SK-N-SH (cell line): ENCODE data around the gene GNB1L. TPM values are rescaled to one million over a fixed set of nuclear protein-coding genes. Genes with fewer than 3 reads are reported as not detected.

ENCODE experiments used
- CTCF ChIA-PET: fragments of 300-600, 350-600 bp; formaldehyde crosslinking; extraction: SDS; loops from one replicate; lab custom pipeline; 2021; lab: Yijun Ruan, JAX
- POLR2A ChIA-PET: fragments of 350-600 bp; sonication (Branson Sonifier 250); formaldehyde crosslinking; extraction: SDS; loops from one replicate; lab custom pipeline; 2020; ENCODE audit warnings: antibody characterized with exemption, inconsistent platforms; lab: Yijun Ruan, JAX
- DNase-seq: peaks from one replicate; pipeline ENCODE4 v3.0.0; 2012
- H2AFZ ChIP-seq: fragments of 200-600 bp; sonication (generic); 2 replicates; pipeline ENCODE4 v1.8.1; 2016; ENCODE audit warnings: antibody characterized with exemption, mild to moderate bottlenecking, low read depth
- H3F3A ChIP-seq: fragments of 200-600 bp; sonication (generic); replicated peaks from 2 replicates; pipeline ENCODE3; 2016; ENCODE audit warnings: antibody characterized with exemption, mild to moderate bottlenecking; ENCODE audit not compliant: insufficient read depth
- H3K27ac ChIP-seq, 2 experiments: fragments of 200-500 bp in 1 of 2; fragments of 200-600 bp in 1 of 2; sonication (Bioruptor generic) in 1 of 2; sonication (generic), shearing (Covaris generic) in 1 of 2; 2 replicates each; pipeline versions ENCODE4 v1.5.1 to v1.6.1; 2014 to 2016; ENCODE audit warnings: low read depth in 2 of 2, inconsistent platforms in 1 of 2, low read length in 1 of 2, mild to moderate bottlenecking in 1 of 2, mixed read lengths in 1 of 2
- H3K27me3 ChIP-seq: fragments of 200-600 bp; sonication (generic), shearing (Covaris generic); 2 replicates; pipeline ENCODE4 v1.6.1; 2016; ENCODE audit warnings: mixed run types; ENCODE audit not compliant: insufficient read depth
- H3K36me3 ChIP-seq, 2 experiments: fragments of 200-500 bp in 1 of 2; fragments of 200-600 bp in 1 of 2; sonication (Bioruptor generic) in 1 of 2; sonication (generic) in 1 of 2; replicated peaks in 1 of 2; 2 replicates each; pipeline versions ENCODE3 to v1.5.1; 2014 to 2016; ENCODE audit warnings: low read length in 1 of 2, mild to moderate bottlenecking in 1 of 2; ENCODE audit not compliant: insufficient read depth in 2 of 2, control insufficient read depth in 1 of 2
- H3K4me1 ChIP-seq, 2 experiments: fragments of 200-500 bp in 1 of 2; fragments of 200-600 bp in 1 of 2; sonication (Bioruptor generic) in 1 of 2; sonication (generic), shearing (Covaris generic) in 1 of 2; 2 replicates each; pipeline versions ENCODE4 v1.5.1 to v1.6.1; 2014 to 2016; ENCODE audit warnings: low read depth in 1 of 2, low read length in 1 of 2, mixed run types in 1 of 2; ENCODE audit not compliant: insufficient read depth in 2 of 2, control insufficient read depth in 1 of 2
- H3K4me2 ChIP-seq: fragments of 200-600 bp; sonication (generic), shearing (Covaris generic); 2 replicates; pipeline ENCODE4 v1.6.1; 2017; ENCODE audit warnings: mixed run types
- H3K4me3 ChIP-seq, 2 experiments: fragments of 200-500 bp in 1 of 2; fragments of 200-600 bp in 1 of 2; sonication (Bioruptor generic) in 1 of 2; sonication (generic), shearing (Covaris generic) in 1 of 2; 2 replicates each; pipeline versions ENCODE4 v1.5.1 to v1.8.1; 2014 to 2016; ENCODE audit warnings: low read depth in 2 of 2, inconsistent platforms in 1 of 2, low read length in 1 of 2, mild to moderate bottlenecking in 1 of 2, mixed read lengths in 1 of 2, moderate library complexity in 1 of 2
- H3K79me2 ChIP-seq: fragments of 200-600 bp; sonication (generic); 2 replicates; pipeline ENCODE4 v1.8.1; 2017; ENCODE audit warnings: mild to moderate bottlenecking; ENCODE audit not compliant: insufficient read depth
- H3K9ac ChIP-seq: fragments of 200-600 bp; sonication (generic); 2 replicates; pipeline ENCODE4 v1.6.1; 2017; ENCODE audit warnings: mixed run types
- H3K9me2 ChIP-seq: fragments of 200-600 bp; sonication (generic); 2 replicates; pipeline ENCODE4 v1.6.1; 2017; ENCODE audit warnings: mixed run types
- H3K9me3 ChIP-seq: fragments of 200-600 bp; sonication (generic); 2 replicates; pipeline ENCODE4 v1.6.1; 2017; ENCODE audit warnings: mixed run types, mild to moderate bottlenecking, moderate library complexity
- H4K20me1 ChIP-seq: fragments of 200-600 bp; sonication (generic); 2 replicates; pipeline ENCODE4 v1.6.1; 2017; ENCODE audit warnings: mild to moderate bottlenecking, mixed run types; ENCODE audit not compliant: insufficient read depth
- CHD2 ChIP-seq: fragments of 150-350 bp; IDR thresholded peaks from 2 replicates; pipeline ENCODE4 v1.6.1; 2018; ENCODE audit warnings: low read length; ENCODE audit not compliant: partially characterized antibody
- ELF1 ChIP-seq: IDR thresholded peaks from 2 replicates; pipeline ENCODE4 v1.4.0; 2012
- EZH2phosphoT487 ChIP-seq: fragments of 200-600 bp; sonication (generic); IDR thresholded peaks from 2 replicates; pipeline ENCODE4 v1.6.1; 2017; ENCODE audit warnings: low read depth, mixed run types, mild to moderate bottlenecking, antibody characterized with exemption, moderate library complexity, borderline replicate concordance
- FOSL2 ChIP-seq: IDR thresholded peaks from 2 replicates; pipeline ENCODE4 v1.4.0; 2012; ENCODE audit warnings: low read depth, mild to moderate bottlenecking, moderate library complexity, borderline replicate concordance
- FOXJ3 ChIP-seq: sonication (generic); formaldehyde crosslinking; IDR thresholded peaks from 2 replicates; pipeline ENCODE4 v1.5.1; 2020; ENCODE audit warnings: mild to moderate bottlenecking, missing genetic modification reagents
- FOXM1 ChIP-seq: IDR thresholded peaks from 2 replicates; pipeline ENCODE4 v1.4.0; 2012; ENCODE audit warnings: low read depth, mild to moderate bottlenecking
- GABPA ChIP-seq: IDR thresholded peaks from 2 replicates; pipeline ENCODE4 v1.4.0; 2012; ENCODE audit warnings: low read depth, mild to moderate bottlenecking
- JUND ChIP-seq: IDR thresholded peaks from 2 replicates; pipeline ENCODE4 v1.4.0; 2012
- MXI1 ChIP-seq: IDR thresholded peaks from 2 replicates; pipeline ENCODE4 v1.6.1; 2012; ENCODE audit warnings: mild to moderate bottlenecking, low read depth, low read length, improper control_type of control experiment
- NFIC ChIP-seq: IDR thresholded peaks from 2 replicates; pipeline ENCODE4 v1.4.0; 2012; ENCODE audit warnings: borderline replicate concordance
- NRF1 ChIP-seq: IDR thresholded peaks from 2 replicates; pipeline ENCODE4 v1.6.1; 2012; ENCODE audit warnings: low read depth, mild to moderate bottlenecking, low read length
- POLR2AphosphoS5 ChIP-seq: IDR thresholded peaks from 2 replicates; pipeline ENCODE4 v1.6.1; 2012; ENCODE audit warnings: low read depth, low read length
- RAD21 ChIP-seq: IDR thresholded peaks from 2 replicates; pipeline ENCODE4 v1.6.1; 2012; ENCODE audit warnings: mild to moderate bottlenecking, low read length
- RCOR1 ChIP-seq: fragments of 150-350 bp; IDR thresholded peaks from 2 replicates; pipeline ENCODE4 v1.6.1; 2017; ENCODE audit warnings: antibody characterized with exemption, low read length
- RFX5 ChIP-seq: IDR thresholded peaks from 2 replicates; pipeline ENCODE4 v1.6.1; 2012; ENCODE audit warnings: mild to moderate bottlenecking, improper control_type of control experiment, low read length
- RXRA ChIP-seq: IDR thresholded peaks from 2 replicates; pipeline ENCODE4 v1.4.0; 2012; ENCODE audit warnings: low read depth, mild to moderate bottlenecking, borderline replicate concordance
- TCF12 ChIP-seq: IDR thresholded peaks from 2 replicates; pipeline ENCODE4 v1.4.0; 2012
- TEAD4 ChIP-seq: IDR thresholded peaks from 2 replicates; pipeline ENCODE4 v1.4.0; 2012; ENCODE audit warnings: mild to moderate bottlenecking, borderline replicate concordance; ENCODE audit not compliant: insufficient read depth
- USF1 ChIP-seq: IDR thresholded peaks from 2 replicates; pipeline ENCODE4 v1.4.0; 2012; ENCODE audit warnings: low read depth, borderline replicate concordance
- ZBTB33 ChIP-seq: IDR thresholded peaks from 2 replicates; pipeline ENCODE4 v1.4.0; 2012; ENCODE audit warnings: low read depth, borderline replicate concordance
- WGBS: methylation state at CpG from one replicate; pipeline ENCODE4 v1.1.6; 2017; ENCODE audit warnings: low lambda C conversion rate; 5-methylcytosine and 5-hydroxymethylcytosine counted together
- polyA plus RNA-seq, 3 experiments: library from polyadenylated mRNA; depleted of rRNA; stranded (reverse); fragments of >200 nt; gene quantifications; 2 replicates each; pipeline ENCODE4 v1.2.3, GENCODE V29; 2012
- TF ChIP-seq, protein P1 (sequence below): fragments of 150-350 bp; IDR thresholded peaks from 2 replicates; pipeline ENCODE4 v1.6.1; 2016; ENCODE audit warnings: mild to moderate bottlenecking, low read depth, low read length
- TF ChIP-seq, protein P2 (sequence below): IDR thresholded peaks from 2 replicates; pipeline ENCODE4 v1.4.0; 2012; ENCODE audit warnings: low read depth

The GNB1L gene
- polyA plus RNA-seq, 1 of the 3 experiments (the other 2 are of a cell fraction), result 5.9 TPM

DNA sequence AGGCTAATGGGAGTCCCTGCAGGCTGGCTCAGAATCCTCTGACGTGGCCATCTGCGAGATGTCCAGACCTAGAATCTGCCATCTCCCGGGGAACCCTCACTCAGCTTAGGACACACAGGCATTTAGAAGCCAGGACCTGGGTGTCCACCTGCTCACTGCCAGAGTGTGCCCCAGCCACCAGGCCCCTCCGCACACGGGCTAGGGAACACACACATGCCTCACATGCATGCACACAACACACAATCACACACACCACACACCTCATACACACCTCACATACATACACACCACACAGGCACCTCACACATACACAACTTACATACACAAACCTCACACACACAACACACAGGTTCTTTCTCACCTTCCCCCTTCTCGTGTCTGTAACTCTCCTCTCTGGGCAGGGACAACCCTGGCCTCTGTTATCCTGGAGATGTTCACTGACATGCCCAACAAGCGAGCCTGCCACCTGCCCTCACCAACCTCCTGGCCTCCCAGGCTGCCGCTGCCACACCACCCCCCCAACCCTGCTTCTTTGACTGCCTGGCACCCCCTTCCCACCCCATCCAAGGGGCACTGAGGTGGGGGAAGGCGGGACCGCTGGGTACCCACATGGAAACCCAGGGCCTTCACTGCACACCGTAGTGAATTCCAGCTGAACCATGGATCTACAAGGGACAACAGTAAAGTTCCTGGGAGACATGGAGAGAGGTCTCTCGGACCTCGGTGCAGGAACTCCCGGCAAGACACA lies 38.1 kb downstream of the GNB1L start:
- H3K27me3 ChIP-seq, result no peaks in the 10 kb centered on the region
- peaks cover 0 to 21% of the 10 kb centered on the region in 2 experiments; a peak in 1 of 4 replicates for H3K4me1 ChIP-seq
- H3K9me3 ChIP-seq, result no peaks in the 10 kb centered on the region
- H3K27ac ChIP-seq, result no peak overlapping the region
- ChIA-PET POLR2A (no interaction called here), CTCF (no interaction called here)
- no peak overlapping the region for H3K9ac ChIP-seq
- H2AFZ ChIP-seq, result no peak overlapping the region
- DNase-seq, result no peak
- H3K36me3 ChIP-seq, result no peaks in the 10 kb centered on the region
- no peaks in the 10 kb centered on the region for H3F3A ChIP-seq
- H4K20me1 ChIP-seq, result no peaks in the 10 kb centered on the region
- 93% methylated on average over 11 of the region's 14 CpGs for WGBS
- no peaks in the 10 kb centered on the region for H3K79me2 ChIP-seq
- H3K4me2 ChIP-seq, result no peak overlapping the region
- no peaks in the 10 kb centered on the region for H3K9me2 ChIP-seq
- no peak overlapping the region for H3K4me3 ChIP-seq
- TF ChIP-seq CHD2, result no peak
- no peak for TF ChIP-seq RAD21
- no peak for TF ChIP-seq RXRA
- no peak for TF ChIP-seq FOSL2

DNA sequence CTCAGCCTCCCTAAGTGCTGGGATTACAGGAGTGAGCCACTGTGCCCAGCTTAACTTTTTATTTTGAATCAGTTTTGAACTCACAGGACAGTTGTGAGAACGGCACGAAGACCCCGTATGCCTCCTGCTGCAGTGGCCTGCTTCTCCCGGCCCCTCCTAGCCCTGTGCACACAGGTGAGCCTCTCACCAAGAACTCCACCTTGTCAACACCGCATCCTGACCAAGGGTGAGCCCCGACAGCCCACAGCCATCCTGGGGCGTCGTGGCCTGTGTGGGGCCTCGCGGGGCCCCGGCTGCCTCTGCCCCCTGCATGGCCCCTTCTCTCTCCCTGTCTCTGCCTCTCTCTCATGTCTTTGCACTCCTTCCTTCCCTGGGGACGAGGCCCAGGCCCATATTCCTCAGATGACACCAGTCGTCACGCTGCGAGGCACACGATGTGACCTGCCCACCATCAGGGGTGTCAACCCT lies 38.8 kb downstream of the GNB1L start:
- CTCF ChIA-PET, result interaction anchor here (1.1 kb wide), 1 partner anchor 133 kb away, joined by 3 read pairs; no protein-coding TSS in a partner anchor
- H3K4me3 ChIP-seq, result no peak overlapping the region
- no peak overlapping the region for H3K27ac ChIP-seq
- TF ChIP-seq TEAD4, result no peak
- no peak for TF ChIP-seq RCOR1
- TF ChIP-seq GABPA, result no peak
- no peak for TF ChIP-seq POLR2AphosphoS5
- TF ChIP-seq EZH2phosphoT487, result no peak
- no peak for TF ChIP-seq FOXJ3 (CRISPR knock-in tag)
- TF ChIP-seq, protein P1, sequence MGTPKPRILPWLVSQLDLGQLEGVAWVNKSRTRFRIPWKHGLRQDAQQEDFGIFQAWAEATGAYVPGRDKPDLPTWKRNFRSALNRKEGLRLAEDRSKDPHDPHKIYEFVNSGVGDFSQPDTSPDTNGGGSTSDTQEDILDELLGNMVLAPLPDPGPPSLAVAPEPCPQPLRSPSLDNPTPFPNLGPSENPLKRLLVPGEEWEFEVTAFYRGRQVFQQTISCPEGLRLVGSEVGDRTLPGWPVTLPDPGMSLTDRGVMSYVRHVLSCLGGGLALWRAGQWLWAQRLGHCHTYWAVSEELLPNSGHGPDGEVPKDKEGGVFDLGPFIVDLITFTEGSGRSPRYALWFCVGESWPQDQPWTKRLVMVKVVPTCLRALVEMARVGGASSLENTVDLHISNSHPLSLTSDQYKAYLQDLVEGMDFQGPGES, result no peak
- no peak for TF ChIP-seq FOXM1
- TF ChIP-seq NFIC, result no peak
- no peak for TF ChIP-seq FOSL2
- TF ChIP-seq MXI1, result no peak
- no peak for TF ChIP-seq CHD2
- TF ChIP-seq JUND, result no peak
- no peak for TF ChIP-seq ELF1
- TF ChIP-seq USF1, result no peak
- no peak for TF ChIP-seq RFX5
- TF ChIP-seq, protein P2, sequence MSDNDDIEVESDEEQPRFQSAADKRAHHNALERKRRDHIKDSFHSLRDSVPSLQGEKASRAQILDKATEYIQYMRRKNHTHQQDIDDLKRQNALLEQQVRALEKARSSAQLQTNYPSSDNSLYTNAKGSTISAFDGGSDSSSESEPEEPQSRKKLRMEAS, result no peak
- no peak for TF ChIP-seq ZBTB33
- TF ChIP-seq NRF1, result no peak
- TF ChIP-seq TCF12, result no peak
- H2AFZ ChIP-seq, result no peak overlapping the region
- WGBS, result 95% methylated on average over 14 of the region's 16 CpGs
- no peaks in the 10 kb centered on the region for H3K36me3 ChIP-seq
- no peak overlapping the region for H3K4me2 ChIP-seq
- H3F3A ChIP-seq, result no peaks in the 10 kb centered on the region
- no peaks in the 10 kb centered on the region for H4K20me1 ChIP-seq
- H3K9me2 ChIP-seq, result no peaks in the 10 kb centered on the region
- no peak overlapping the region for H3K9ac ChIP-seq
- H3K27me3 ChIP-seq, result no peaks in the 10 kb centered on the region
- H3K79me2 ChIP-seq, result no peaks in the 10 kb centered on the region
- peaks cover 0 to 21% of the 10 kb centered on the region in 2 experiments; a peak in 1 of 4 replicates for H3K4me1 ChIP-seq
- no peaks in the 10 kb centered on the region for H3K9me3 ChIP-seq
- POLR2A ChIA-PET, result no interaction called here
- DNase-seq, result no peak
